ENCODE results near the gene PTPA. TPM values are rescaled to one million over a fixed set of nuclear protein-coding genes. Genes with fewer than 3 reads are reported as not detected.

The PTPA gene
- total and polyA plus RNA-seq, 10 of the 15 experiments (the other 5 are each of a cell fraction or from before 2014, with no cell fraction given) = 1.6 to 111 (median 55.1) TPM

DNA sequence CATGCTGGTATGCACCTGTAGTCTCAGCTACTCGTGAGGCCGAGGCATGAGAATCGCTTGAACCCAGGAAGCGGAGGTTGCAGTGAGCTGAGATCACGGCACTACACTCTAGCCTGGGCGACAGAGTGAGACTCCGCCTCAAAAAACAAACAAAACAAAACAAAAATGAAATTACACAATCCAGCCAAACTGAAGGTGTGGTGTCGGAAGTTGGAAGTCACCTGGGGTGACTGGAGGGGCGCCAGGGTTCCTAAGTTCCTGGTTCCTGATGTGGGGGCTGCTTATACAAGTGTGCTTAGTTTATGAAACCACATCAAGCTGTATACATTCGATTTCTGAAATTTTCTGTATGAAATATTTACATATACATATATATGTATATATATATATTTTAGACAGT lies 34.0 kb upstream of the PTPA start:
- ATAC-seq (no peak), DNase-seq (ENCODE audit: low read depth, low spot score) (no peak), FAIRE-seq (no peak)
- in situ Hi-C loops (cut with MboI) (no loop called here), intact Hi-C loops (cut with micrococcal nuclease; ENCODE audit: unreplicated experiment) (no loop called here)
- Histone ChIP-seq H3K27me3 (replicated peaks in 1 of 2; ENCODE audit: control insufficient read depth in 2 of 2, insufficient read depth in 2 of 2, low read length in 1 of 2) (no peaks in the 10 kb centered on the region), H3K27ac (ENCODE audit: control insufficient read depth, insufficient read depth) (no peak overlapping the region), H3K9ac (ENCODE audit: control insufficient read depth, insufficient read depth, low read length) (no peak overlapping the region), H3K4me1 (ENCODE audit: control insufficient read depth, insufficient read depth, low read length) (peaks cover 9% of the 10 kb centered on the region), H3K79me2 (ENCODE audit: control insufficient read depth, insufficient read depth, low read length) (peaks cover 10% of the 10 kb centered on the region), H3K9me3 (replicated peaks; ENCODE audit: control insufficient read depth, insufficient read depth, low read length) (no peaks in the 10 kb centered on the region), H3K4me3 (no peak overlapping the region), H3K4me2 (ENCODE audit: control insufficient read depth, insufficient read depth) (no peak overlapping the region), H2AFZ (ENCODE audit: control insufficient read depth, low read depth, low read length) (no peak overlapping the region), H3K36me3 (ENCODE audit: control insufficient read depth in 2 of 2, insufficient read depth in 2 of 2, low read length in 1 of 2) (no peaks in the 10 kb centered on the region), H4K20me1 (ENCODE audit: control insufficient read depth, insufficient read depth) (no peaks in the 10 kb centered on the region)
- BruUV-seq (replicated peaks) = no TSS peak
- ChIA-PET CTCF (interaction anchor here (1.3 kb wide), 1 partner anchor 72 kb away, joined by 3 read pairs; no protein-coding TSS in a partner anchor), RAD21 (ENCODE audit: unreplicated experiment) (no interaction called here), SMC1A (ENCODE audit: uncharacterized antibody, unreplicated experiment) (no interaction called here), POLR2A (no interaction called here)
- 75% methylated on average over 10 of the region's 10 CpGs for WGBS (ENCODE audit: insufficient coverage, insufficient replicate concordance, low lambda C conversion rate, missing lambda C conversion rate)
- TF ChIP-seq ZNF384 (IDR thresholded peaks at IDR 0.05; ENCODE audit: borderline replicate concordance, low read depth, low read length) = no peak
- no peak for TF ChIP-seq NBN (IDR thresholded peaks at IDR 0.05)
- TF ChIP-seq, protein P1, sequence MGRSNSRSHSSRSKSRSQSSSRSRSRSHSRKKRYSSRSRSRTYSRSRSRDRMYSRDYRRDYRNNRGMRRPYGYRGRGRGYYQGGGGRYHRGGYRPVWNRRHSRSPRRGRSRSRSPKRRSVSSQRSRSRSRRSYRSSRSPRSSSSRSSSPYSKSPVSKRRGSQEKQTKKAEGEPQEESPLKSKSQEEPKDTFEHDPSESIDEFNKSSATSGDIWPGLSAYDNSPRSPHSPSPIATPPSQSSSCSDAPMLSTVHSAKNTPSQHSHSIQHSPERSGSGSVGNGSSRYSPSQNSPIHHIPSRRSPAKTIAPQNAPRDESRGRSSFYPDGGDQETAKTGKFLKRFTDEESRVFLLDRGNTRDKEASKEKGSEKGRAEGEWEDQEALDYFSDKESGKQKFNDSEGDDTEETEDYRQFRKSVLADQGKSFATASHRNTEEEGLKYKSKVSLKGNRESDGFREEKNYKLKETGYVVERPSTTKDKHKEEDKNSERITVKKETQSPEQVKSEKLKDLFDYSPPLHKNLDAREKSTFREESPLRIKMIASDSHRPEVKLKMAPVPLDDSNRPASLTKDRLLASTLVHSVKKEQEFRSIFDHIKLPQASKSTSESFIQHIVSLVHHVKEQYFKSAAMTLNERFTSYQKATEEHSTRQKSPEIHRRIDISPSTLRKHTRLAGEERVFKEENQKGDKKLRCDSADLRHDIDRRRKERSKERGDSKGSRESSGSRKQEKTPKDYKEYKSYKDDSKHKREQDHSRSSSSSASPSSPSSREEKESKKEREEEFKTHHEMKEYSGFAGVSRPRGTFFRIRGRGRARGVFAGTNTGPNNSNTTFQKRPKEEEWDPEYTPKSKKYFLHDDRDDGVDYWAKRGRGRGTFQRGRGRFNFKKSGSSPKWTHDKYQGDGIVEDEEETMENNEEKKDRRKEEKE (IDR thresholded peaks at IDR 0.05) = no peak
- no peak for TF ChIP-seq NR2C2 (IDR thresholded peaks at IDR 0.05; ENCODE audit: borderline replicate concordance, control insufficient read depth, insufficient read length, low read depth)
- no peak for TF ChIP-seq ZSCAN29 (IDR thresholded peaks at IDR 0.05)
- TF ChIP-seq FOXK2 (IDR thresholded peaks at IDR 0.05) = no peak
- TF ChIP-seq, protein P2, sequence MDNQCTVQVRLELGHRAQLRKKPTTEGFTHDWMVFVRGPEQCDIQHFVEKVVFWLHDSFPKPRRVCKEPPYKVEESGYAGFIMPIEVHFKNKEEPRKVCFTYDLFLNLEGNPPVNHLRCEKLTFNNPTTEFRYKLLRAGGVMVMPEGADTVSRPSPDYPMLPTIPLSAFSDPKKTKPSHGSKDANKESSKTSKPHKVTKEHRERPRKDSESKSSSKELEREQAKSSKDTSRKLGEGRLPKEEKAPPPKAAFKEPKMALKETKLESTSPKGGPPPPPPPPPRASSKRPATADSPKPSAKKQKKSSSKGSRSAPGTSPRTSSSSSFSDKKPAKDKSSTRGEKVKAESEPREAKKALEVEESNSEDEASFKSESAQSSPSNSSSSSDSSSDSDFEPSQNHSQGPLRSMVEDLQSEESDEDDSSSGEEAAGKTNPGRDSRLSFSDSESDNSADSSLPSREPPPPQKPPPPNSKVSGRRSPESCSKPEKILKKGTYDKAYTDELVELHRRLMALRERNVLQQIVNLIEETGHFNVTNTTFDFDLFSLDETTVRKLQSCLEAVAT (IDR thresholded peaks at IDR 0.05) = no peak
- TF ChIP-seq MAX (IDR thresholded peaks at IDR 0.05; ENCODE audit: low read depth, low read length) = no peak
- TF ChIP-seq, protein P3, sequence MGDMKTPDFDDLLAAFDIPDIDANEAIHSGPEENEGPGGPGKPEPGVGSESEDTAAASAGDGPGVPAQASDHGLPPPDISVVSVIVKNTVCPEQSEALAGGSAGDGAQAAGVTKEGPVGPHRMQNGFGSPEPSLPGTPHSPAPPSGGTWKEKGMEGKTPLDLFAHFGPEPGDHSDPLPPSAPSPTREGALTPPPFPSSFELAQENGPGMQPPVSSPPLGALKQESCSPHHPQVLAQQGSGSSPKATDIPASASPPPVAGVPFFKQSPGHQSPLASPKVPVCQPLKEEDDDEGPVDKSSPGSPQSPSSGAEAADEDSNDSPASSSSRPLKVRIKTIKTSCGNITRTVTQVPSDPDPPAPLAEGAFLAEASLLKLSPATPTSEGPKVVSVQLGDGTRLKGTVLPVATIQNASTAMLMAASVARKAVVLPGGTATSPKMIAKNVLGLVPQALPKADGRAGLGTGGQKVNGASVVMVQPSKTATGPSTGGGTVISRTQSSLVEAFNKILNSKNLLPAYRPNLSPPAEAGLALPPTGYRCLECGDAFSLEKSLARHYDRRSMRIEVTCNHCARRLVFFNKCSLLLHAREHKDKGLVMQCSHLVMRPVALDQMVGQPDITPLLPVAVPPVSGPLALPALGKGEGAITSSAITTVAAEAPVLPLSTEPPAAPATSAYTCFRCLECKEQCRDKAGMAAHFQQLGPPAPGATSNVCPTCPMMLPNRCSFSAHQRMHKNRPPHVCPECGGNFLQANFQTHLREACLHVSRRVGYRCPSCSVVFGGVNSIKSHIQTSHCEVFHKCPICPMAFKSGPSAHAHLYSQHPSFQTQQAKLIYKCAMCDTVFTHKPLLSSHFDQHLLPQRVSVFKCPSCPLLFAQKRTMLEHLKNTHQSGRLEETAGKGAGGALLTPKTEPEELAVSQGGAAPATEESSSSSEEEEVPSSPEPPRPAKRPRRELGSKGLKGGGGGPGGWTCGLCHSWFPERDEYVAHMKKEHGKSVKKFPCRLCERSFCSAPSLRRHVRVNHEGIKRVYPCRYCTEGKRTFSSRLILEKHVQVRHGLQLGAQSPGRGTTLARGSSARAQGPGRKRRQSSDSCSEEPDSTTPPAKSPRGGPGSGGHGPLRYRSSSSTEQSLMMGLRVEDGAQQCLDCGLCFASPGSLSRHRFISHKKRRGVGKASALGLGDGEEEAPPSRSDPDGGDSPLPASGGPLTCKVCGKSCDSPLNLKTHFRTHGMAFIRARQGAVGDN (IDR thresholded peaks at IDR 0.05) = no peak
- no peak for TF ChIP-seq RFX5 (IDR thresholded peaks at IDR 0.05; ENCODE audit: low read depth, low read length)
- TF ChIP-seq, protein P4, sequence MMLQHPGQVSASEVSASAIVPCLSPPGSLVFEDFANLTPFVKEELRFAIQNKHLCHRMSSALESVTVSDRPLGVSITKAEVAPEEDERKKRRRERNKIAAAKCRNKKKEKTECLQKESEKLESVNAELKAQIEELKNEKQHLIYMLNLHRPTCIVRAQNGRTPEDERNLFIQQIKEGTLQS (IDR thresholded peaks at IDR 0.05; ENCODE audit: borderline replicate concordance, extremely low read depth, low read depth, low read length) = no peak
- TF ChIP-seq NR2C1 (IDR thresholded peaks at IDR 0.05) = no peak
- TF ChIP-seq NRF1 (conservative IDR thresholded peaks at IDR 0.05; ENCODE audit: low read depth, low read length) = no peak
- TF ChIP-seq, protein P5, sequence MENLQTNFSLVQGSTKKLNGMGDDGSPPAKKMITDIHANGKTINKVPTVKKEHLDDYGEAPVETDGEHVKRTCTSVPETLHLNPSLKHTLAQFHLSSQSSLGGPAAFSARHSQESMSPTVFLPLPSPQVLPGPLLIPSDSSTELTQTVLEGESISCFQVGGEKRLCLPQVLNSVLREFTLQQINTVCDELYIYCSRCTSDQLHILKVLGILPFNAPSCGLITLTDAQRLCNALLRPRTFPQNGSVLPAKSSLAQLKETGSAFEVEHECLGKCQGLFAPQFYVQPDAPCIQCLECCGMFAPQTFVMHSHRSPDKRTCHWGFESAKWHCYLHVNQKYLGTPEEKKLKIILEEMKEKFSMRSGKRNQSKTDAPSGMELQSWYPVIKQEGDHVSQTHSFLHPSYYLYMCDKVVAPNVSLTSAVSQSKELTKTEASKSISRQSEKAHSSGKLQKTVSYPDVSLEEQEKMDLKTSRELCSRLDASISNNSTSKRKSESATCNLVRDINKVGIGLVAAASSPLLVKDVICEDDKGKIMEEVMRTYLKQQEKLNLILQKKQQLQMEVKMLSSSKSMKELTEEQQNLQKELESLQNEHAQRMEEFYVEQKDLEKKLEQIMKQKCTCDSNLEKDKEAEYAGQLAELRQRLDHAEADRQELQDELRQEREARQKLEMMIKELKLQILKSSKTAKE (IDR thresholded peaks at IDR 0.05; ENCODE audit: low read depth, poor library complexity, severe bottlenecking) = no peak
